HL-60 (cell line): ENCODE results near the gene CFAP68.

Source experiments
- CTCF ChIP-seq: IDR thresholded peaks from one replicate; pipeline ENCODE4 v1.5.1; 2011; ENCODE audit warnings: low read length, control low read depth, inconsistent platforms; ENCODE audit not compliant: insufficient read depth
- GABPA ChIP-seq: IDR thresholded peaks from 2 replicates; pipeline ENCODE4 v1.6.1; 2012; ENCODE audit warnings: low read depth
- POLR2AphosphoS5 ChIP-seq: IDR thresholded peaks from 2 replicates; pipeline ENCODE4 v1.6.1; 2012; ENCODE audit warnings: low read depth
- REST ChIP-seq: IDR thresholded peaks from 2 replicates; pipeline ENCODE4 v1.6.1; 2012; ENCODE audit warnings: low read depth; ENCODE audit not compliant: insufficient replicate concordance
- SPI1 ChIP-seq: IDR thresholded peaks from 2 replicates; pipeline ENCODE4 v1.6.1; 2012; ENCODE audit warnings: low read depth, mild to moderate bottlenecking, borderline replicate concordance

GRCh38 chr11:111846063-111846462 is 33.3 kb upstream of the CFAP68 start:
- TF ChIP-seq CTCF (no peak), POLR2AphosphoS5 (no peak), REST (no peak), GABPA (no peak), SPI1 (no peak)
